Measurements from ENCODE around the gene USP48.

DNA sequence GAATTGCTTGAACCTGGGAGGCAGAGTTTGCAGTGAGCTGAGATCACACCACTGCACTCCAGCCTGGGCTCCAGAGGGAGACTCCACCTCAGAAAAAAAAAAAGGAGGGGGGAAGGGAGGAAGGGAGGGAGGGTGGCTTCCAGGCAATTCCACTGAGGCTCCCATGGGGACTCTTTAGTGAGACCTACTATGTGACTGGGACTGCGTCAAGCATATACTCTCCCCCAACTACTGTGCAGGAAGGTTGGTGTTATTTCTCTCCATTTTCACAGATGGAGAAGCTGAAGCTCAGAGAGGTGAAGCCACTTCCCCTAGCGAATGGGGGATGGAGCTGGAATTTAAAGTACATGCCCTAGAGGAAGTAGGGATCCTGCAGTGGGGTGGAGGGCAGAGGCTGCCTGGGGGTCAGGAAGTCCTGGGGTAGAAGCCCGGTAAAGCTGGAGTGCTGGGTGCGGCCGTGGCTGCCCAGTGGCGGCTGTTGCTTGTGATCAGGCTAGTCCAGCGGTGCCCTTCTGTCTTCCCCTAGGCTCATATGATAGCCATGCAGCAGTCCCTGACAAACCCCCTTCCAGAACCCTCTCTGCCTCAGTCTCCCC, 154.1 kb downstream of the USP48 start:
- TF ChIP-seq, protein P1, sequence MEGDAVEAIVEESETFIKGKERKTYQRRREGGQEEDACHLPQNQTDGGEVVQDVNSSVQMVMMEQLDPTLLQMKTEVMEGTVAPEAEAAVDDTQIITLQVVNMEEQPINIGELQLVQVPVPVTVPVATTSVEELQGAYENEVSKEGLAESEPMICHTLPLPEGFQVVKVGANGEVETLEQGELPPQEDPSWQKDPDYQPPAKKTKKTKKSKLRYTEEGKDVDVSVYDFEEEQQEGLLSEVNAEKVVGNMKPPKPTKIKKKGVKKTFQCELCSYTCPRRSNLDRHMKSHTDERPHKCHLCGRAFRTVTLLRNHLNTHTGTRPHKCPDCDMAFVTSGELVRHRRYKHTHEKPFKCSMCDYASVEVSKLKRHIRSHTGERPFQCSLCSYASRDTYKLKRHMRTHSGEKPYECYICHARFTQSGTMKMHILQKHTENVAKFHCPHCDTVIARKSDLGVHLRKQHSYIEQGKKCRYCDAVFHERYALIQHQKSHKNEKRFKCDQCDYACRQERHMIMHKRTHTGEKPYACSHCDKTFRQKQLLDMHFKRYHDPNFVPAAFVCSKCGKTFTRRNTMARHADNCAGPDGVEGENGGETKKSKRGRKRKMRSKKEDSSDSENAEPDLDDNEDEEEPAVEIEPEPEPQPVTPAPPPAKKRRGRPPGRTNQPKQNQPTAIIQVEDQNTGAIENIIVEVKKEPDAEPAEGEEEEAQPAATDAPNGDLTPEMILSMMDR (conservative IDR thresholded peaks at IDR 0.05; ENCODE audit: low read length): no peak
- TF ChIP-seq EZH2phosphoT487 (IDR thresholded peaks at IDR 0.05; ENCODE audit: borderline replicate concordance): no peak
